ENCODE measurements around the gene HJV.

HJV gene

GRCh38 chr1:145977486-145978470 lies 43.8 kb downstream of the HJV start (continued):
- no peak for TF ChIP-seq ZNF112 (tag by site-specific recombination; IDR thresholded peaks at IDR 0.05)
- TF ChIP-seq ZNF202 (tag by site-specific recombination; IDR thresholded peaks at IDR 0.05; ENCODE audit: borderline replicate concordance): no peak
- no peak for TF ChIP-seq ZNF561 (tag by site-specific recombination; IDR thresholded peaks at IDR 0.05; ENCODE audit: borderline replicate concordance)
- TF ChIP-seq SETDB1 (IDR thresholded peaks at IDR 0.05; ENCODE audit: insufficient read length, low read length): no peak
- no peak for TF ChIP-seq ZNF239 (tag by site-specific recombination; IDR thresholded peaks at IDR 0.05)
- no peak for TF ChIP-seq ZNF211 (tag by site-specific recombination; IDR thresholded peaks at IDR 0.05; ENCODE audit: low read depth)
- no peak for TF ChIP-seq KLF8 (tag by site-specific recombination; IDR thresholded peaks at IDR 0.05)
- TF ChIP-seq ZBTB48 (tag by site-specific recombination; IDR thresholded peaks at IDR 0.05): peak; percentile 85
- TF ChIP-seq ZNF416 (tag by site-specific recombination; IDR thresholded peaks at IDR 0.05): no peak
- no peak for TF ChIP-seq ZNF560 (tag by site-specific recombination; IDR thresholded peaks at IDR 0.05; ENCODE audit: borderline replicate concordance)
- no peak for TF ChIP-seq ZNF76 (tag by site-specific recombination; IDR thresholded peaks at IDR 0.05; ENCODE audit: borderline replicate concordance, low read depth)
- no peak for TF ChIP-seq BCL11A (tag by site-specific recombination; IDR thresholded peaks at IDR 0.05; ENCODE audit: low read depth)
- TF ChIP-seq ZNF366 (tag by site-specific recombination; conservative IDR thresholded peaks at IDR 0.05): 0 out of 2 replicates have a peak, but pooled peaks have one; percentile 49
- TF ChIP-seq PRDM2 (tag by site-specific recombination; IDR thresholded peaks at IDR 0.05; ENCODE audit: borderline replicate concordance): no peak
- peak; percentile 68 for TF ChIP-seq ATF2 (tag by site-specific recombination; IDR thresholded peaks at IDR 0.05; ENCODE audit: low read depth)
- TF ChIP-seq KLF7 (tag by site-specific recombination; IDR thresholded peaks at IDR 0.05; ENCODE audit: borderline replicate concordance): no peak
- TF ChIP-seq ZNF701 (tag by site-specific recombination; IDR thresholded peaks at IDR 0.05): no peak
- no peak for TF ChIP-seq ZNF664 (tag by site-specific recombination; IDR thresholded peaks at IDR 0.05)
- peak; percentile 68 for TF ChIP-seq ZNF660 (tag by site-specific recombination; IDR thresholded peaks at IDR 0.05)
- TF ChIP-seq ZNF707 (tag by site-specific recombination; IDR thresholded peaks at IDR 0.05): no peak
- no peak for TF ChIP-seq ZBTB8A (tag by site-specific recombination; IDR thresholded peaks at IDR 0.05)
- no peak for TF ChIP-seq TCF7L2 (IDR thresholded peaks at IDR 0.05; ENCODE audit: borderline replicate concordance, low read depth, low read length)
- TF ChIP-seq ZNF311 (tag by site-specific recombination; IDR thresholded peaks at IDR 0.05; ENCODE audit: borderline replicate concordance): no peak
- TF ChIP-seq ZBTB21 (tag by site-specific recombination; IDR thresholded peaks at IDR 0.05): no peak
- no peak for TF ChIP-seq ZNF488 (tag by site-specific recombination; IDR thresholded peaks at IDR 0.05)
- peak; percentile 82 for TF ChIP-seq ZSCAN30 (tag by site-specific recombination; IDR thresholded peaks at IDR 0.05)
- 0 out of 2 replicates have a peak, but pooled peaks have one; percentile 35 for TF ChIP-seq ZNF335 (tag by site-specific recombination; conservative IDR thresholded peaks at IDR 0.05)
- no peak for TF ChIP-seq ZNF449 (tag by site-specific recombination; IDR thresholded peaks at IDR 0.05)
- no peak for TF ChIP-seq ZNF2 (tag by site-specific recombination; IDR thresholded peaks at IDR 0.05)
- TF ChIP-seq PRDM1 (tag by site-specific recombination; IDR thresholded peaks at IDR 0.05): peak; percentile 72
- no peak for TF ChIP-seq ZNF155 (tag by site-specific recombination; IDR thresholded peaks at IDR 0.05)
